Activated CD4-positive, CD25-positive, alpha-beta regulatory T cell treated with anti-CD3 and anti-CD28 coated beads, Interleukin-2, amount 50 U/mL, for 24 hours (primary cell): ENCODE data around the gene ALDH1A2.
"Not testable (repeated sequence)": the region's sequence is repeated elsewhere in the genome, so short reads cannot be mapped to it uniquely, and the experiment has no call there.

Experiments
- ATAC-seq, 2 donors: fragments of 150-1000 bp; cut with Tn5 transposase; one replicate each; pipeline ENCODE4 v1.10.0; 2021; ENCODE audit warnings: mild to moderate bottlenecking in 1 of 2, moderate library complexity in 1 of 2

Gene ALDH1A2

GRCh38 chr15:58039079-58040035 lies 26.2 kb downstream of the ALDH1A2 start:
- ATAC-seq, result no peak

- ATAC-seq, result no peak
Observed at GRCh38 chr15:58038426-58039078, 27.0 kb downstream of the ALDH1A2 start.

GRCh38 chr15:58037723-58038301 lies 27.7 kb downstream of the ALDH1A2 start:
- no peak for ATAC-seq

- ATAC-seq, result no peak
Observed at GRCh38 chr15:58036579-58036978, 28.9 kb downstream of the ALDH1A2 start.

GRCh38 chr15:58028392-58028791 lies 37.1 kb downstream of the ALDH1A2 start:
- not testable (repeated sequence) for ATAC-seq

GRCh38 chr15:58026552-58026951 lies 39.0 kb downstream of the ALDH1A2 start:
- ATAC-seq, result no peak

- no peak for ATAC-seq
Observed at GRCh38 chr15:58026051-58026450, 39.5 kb downstream of the ALDH1A2 start.

GRCh38 chr15:58021332-58022230 lies 43.9 kb downstream of the ALDH1A2 start:
- no peak for ATAC-seq

- no peak for ATAC-seq
Observed at GRCh38 chr15:58019503-58020376, 45.8 kb downstream of the ALDH1A2 start.

GRCh38 chr15:58017869-58018268 lies 47.6 kb downstream of the ALDH1A2 start:
- no peak for ATAC-seq

GRCh38 chr15:58016581-58017175 lies 48.8 kb downstream of the ALDH1A2 start:
- no peak for ATAC-seq

GRCh38 chr15:58015565-58015964 lies 49.9 kb downstream of the ALDH1A2 start:
- no peak for ATAC-seq

GRCh38 chr15:58014470-58014869 lies 51.0 kb downstream of the ALDH1A2 start:
- ATAC-seq, result no peak

- no peak for ATAC-seq
Observed at GRCh38 chr15:58014040-58014439, 51.5 kb downstream of the ALDH1A2 start.

GRCh38 chr15:58010983-58011382 lies 54.5 kb downstream of the ALDH1A2 start:
- ATAC-seq, result no peak

- ATAC-seq, result no peak
Observed at GRCh38 chr15:58003810-58004209, 61.7 kb downstream of the ALDH1A2 start.

GRCh38 chr15:58002338-58003126 lies 63.0 kb downstream of the ALDH1A2 start:
- no peak for ATAC-seq

- ATAC-seq, result not testable (repeated sequence)
Observed at GRCh38 chr15:57999699-58000098, 65.8 kb downstream of the ALDH1A2 start.

GRCh38 chr15:57996561-57996960 lies 69.0 kb downstream of the ALDH1A2 start:
- no peak for ATAC-seq
